ENCODE results near the gene GTF2H1. TPM values are rescaled to one million over a fixed set of nuclear protein-coding genes. Genes with fewer than 3 reads are reported as not detected.
"Not testable (repeated sequence)": the region's sequence is repeated elsewhere in the genome, so short reads cannot be mapped to it uniquely, and the experiment has no call there.

GTF2H1 gene
- total RNA-seq, 1 donor from 2014 or later: 57.1 TPM

DNA sequence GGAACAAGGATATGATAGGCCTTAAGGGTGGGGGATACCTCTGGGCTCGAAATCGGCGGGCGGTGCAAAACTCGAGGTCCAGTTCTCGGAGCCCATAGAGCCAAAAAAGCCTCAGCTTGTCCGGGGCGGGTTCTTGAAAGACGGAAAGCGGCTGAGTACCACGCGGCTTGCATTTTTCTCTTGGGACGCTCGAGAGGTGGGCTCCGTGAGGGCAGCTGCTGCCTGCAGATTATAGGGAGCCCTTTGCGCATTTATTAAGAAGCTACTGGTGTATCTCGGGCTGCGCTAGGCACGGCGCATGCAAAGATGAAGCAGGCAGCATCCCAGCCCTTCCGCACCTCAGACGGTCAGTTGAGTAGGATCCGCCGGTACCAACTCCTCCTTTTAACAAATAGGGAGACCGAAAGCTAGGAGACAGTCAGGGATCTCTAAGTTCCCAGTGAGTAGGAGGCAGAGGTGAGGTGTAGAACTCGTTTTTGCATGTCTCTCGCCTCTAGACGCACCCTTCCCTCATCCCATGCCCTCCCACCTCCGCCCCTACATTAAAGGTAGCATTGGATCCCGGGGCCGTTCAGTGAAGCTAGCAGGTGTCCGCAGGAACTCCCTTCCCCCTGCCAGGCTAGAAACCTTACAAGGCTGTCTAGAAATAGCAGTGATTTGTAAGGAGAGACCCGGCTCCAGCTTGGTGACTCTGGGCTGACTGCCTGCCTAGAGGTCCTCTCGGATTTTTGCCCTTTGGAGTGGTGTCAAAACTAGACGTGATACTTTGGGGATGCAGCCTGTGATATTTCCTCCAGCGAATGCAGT lies 72.8 kb downstream of the GTF2H1 start:
- Mint-ChIP-seq H3K4me1 (ENCODE audit: low read depth) (peaks cover 53% of the 10 kb centered on the region), H3K4me3 (ENCODE audit: unreplicated experiment) (peak overlapping the region; percentile 98), H3K27me3 (ENCODE audit: low read depth) (no peaks in the 10 kb centered on the region), H3K36me3 (ENCODE audit: low read depth) (peaks cover 26% of the 10 kb centered on the region), H3K27ac (ENCODE audit: unreplicated experiment) (peak overlapping the region; percentile 95), H3K9me3 (ENCODE audit: low read depth) (no peaks in the 10 kb centered on the region)
- DNase-seq (ENCODE audit: low spot score): peak; percentile 67
- TF ChIP-seq, protein P1, sequence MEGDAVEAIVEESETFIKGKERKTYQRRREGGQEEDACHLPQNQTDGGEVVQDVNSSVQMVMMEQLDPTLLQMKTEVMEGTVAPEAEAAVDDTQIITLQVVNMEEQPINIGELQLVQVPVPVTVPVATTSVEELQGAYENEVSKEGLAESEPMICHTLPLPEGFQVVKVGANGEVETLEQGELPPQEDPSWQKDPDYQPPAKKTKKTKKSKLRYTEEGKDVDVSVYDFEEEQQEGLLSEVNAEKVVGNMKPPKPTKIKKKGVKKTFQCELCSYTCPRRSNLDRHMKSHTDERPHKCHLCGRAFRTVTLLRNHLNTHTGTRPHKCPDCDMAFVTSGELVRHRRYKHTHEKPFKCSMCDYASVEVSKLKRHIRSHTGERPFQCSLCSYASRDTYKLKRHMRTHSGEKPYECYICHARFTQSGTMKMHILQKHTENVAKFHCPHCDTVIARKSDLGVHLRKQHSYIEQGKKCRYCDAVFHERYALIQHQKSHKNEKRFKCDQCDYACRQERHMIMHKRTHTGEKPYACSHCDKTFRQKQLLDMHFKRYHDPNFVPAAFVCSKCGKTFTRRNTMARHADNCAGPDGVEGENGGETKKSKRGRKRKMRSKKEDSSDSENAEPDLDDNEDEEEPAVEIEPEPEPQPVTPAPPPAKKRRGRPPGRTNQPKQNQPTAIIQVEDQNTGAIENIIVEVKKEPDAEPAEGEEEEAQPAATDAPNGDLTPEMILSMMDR (IDR thresholded peaks at IDR 0.05): no peak

DNA sequence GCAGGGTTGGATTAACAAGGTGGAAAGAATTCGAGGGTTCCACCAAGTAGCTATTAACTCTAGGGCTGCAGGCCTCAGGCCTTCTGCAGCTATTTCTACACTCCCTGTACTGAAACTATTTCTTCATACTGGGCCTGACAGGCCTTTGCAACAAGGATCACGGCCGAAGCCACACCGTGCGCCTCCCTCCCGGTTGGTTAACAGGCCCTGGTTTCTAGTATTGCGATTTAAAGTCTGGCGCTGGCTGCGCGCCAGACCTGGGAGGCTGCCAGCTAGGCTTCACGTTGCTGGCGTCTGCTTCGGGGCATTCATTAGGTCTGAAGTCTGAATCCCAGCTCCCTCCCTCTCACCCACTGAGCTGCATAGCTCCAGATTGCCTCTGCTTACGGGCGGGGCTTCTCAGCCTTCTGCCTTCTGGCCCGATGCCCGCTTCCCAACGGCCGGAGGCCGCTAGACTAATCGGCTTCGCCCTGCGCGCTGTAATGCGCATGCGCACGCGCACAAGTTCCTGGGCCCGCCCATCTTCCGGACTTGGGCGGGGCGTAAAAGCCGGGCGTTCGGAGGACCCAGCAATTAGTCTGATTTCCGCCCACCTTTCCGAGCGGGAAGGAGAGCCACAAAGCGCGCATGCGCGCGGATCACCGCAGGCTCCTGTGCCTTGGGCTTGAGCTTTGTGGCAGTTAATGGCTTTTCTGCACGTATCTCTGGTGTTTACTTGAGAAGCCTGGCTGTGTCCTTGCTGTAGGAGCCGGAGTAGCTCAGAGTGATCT lies 73.6 kb downstream of the GTF2H1 start:
- H3K36me3 Mint-ChIP-seq (ENCODE audit: low read depth): peaks cover 31% of the 10 kb centered on the region

DNA sequence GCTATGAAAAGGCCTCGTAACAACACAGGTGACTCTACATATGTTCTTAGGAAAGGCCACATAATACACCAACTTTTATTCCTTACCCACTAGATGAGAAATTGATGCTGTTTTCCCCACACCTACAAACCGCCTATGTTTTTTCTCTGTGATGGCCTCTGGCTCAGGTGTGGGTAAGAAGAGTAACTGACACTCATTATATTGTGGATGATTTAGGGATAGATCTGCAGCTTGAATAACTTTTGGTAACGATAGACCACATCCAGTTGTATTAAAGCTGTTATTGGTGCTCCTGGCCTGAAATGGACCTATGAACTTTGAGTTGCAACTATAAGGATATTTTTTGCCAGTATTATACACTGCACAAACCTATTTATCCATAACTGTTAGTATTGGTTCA lies 75.6 kb downstream of the GTF2H1 start:
- no peak for DNase-seq (ENCODE audit: low spot score)
- Mint-ChIP-seq H3K9me3 (ENCODE audit: low read depth) (no peaks in the 10 kb centered on the region), H3K4me3 (ENCODE audit: unreplicated experiment) (peak overlapping the region; percentile 98), H3K27ac (ENCODE audit: unreplicated experiment) (peak overlapping the region; percentile 57), H3K4me1 (ENCODE audit: low read depth) (peaks cover 40% of the 10 kb centered on the region), H3K27me3 (ENCODE audit: low read depth) (no peaks in the 10 kb centered on the region), H3K36me3 (ENCODE audit: low read depth) (peaks cover 36% of the 10 kb centered on the region)
- TF ChIP-seq, protein P1 (IDR thresholded peaks at IDR 0.05): no peak

More for the DNA sequence above, 73.6 kb downstream of the GTF2H1 start:
- peak overlapping the region; percentile 95 for H3K27ac Mint-ChIP-seq (ENCODE audit: unreplicated experiment)
- H3K4me3 Mint-ChIP-seq (ENCODE audit: unreplicated experiment): peak overlapping the region; percentile 98
- no peaks in the 10 kb centered on the region for H3K9me3 Mint-ChIP-seq (ENCODE audit: low read depth)
- DNase-seq (ENCODE audit: low spot score): peak; percentile 100
- H3K4me1 Mint-ChIP-seq (ENCODE audit: low read depth): peaks cover 50% of the 10 kb centered on the region
- TF ChIP-seq, protein P1 (IDR thresholded peaks at IDR 0.05): no peak
- H3K27me3 Mint-ChIP-seq (ENCODE audit: low read depth): no peaks in the 10 kb centered on the region

DNA sequence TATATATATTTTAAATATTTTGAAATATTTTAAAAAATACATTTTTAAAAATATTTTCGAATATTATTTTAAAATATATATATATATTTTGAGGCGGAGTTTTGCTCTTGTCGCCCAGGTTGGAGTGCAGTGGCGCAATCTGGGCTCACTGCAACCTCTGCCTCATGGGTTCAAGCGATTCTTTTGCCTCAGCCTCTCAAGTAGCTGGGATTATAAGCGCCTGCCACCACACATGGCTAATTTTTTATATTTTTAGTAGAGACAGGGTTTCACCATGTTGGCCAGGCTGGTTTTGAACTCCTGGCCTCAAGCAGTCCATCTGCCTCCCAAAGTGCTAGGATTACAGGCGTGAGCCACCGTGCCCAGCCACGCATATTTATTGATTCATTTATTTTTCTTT lies 78.7 kb downstream of the GTF2H1 start:
- H3K27me3 Mint-ChIP-seq (ENCODE audit: low read depth); H3K4me3 Mint-ChIP-seq (ENCODE audit: unreplicated experiment); DNase-seq (ENCODE audit: low spot score); H3K9me3 Mint-ChIP-seq (ENCODE audit: low read depth); H3K27ac Mint-ChIP-seq (ENCODE audit: unreplicated experiment): not testable (repeated sequence)
- H3K36me3 Mint-ChIP-seq (ENCODE audit: low read depth): peaks cover 49% of the 10 kb centered on the region
- peaks cover 32% of the 10 kb centered on the region for H3K4me1 Mint-ChIP-seq (ENCODE audit: low read depth)

DNA sequence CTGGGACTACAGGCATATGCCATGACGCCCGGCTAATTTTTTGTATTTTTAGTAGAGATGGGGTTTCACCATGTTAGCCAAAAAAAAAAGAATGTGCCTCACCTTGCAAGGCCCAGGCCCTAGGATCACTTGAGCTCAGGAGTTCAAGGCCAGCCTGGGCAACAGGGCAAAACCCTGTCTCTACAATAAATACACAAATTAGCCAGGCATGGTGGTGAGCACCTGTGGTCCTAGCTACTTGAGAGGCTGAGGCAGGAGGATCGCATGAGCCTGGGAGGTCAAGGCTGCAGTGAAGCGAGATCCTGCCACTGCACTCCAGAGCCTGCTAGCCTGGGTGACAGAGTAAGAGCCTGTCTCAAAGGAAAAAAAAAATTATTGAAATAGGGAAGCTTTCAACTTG lies 81.7 kb downstream of the GTF2H1 start:
- Mint-ChIP-seq H3K27ac (ENCODE audit: unreplicated experiment) (peak overlapping the region; percentile 41), H3K36me3 (ENCODE audit: low read depth) (peaks cover 44% of the 10 kb centered on the region), H3K4me3 (ENCODE audit: unreplicated experiment) (no peak overlapping the region), H3K9me3 (ENCODE audit: low read depth) (no peaks in the 10 kb centered on the region), H3K27me3 (ENCODE audit: low read depth) (no peaks in the 10 kb centered on the region), H3K4me1 (ENCODE audit: low read depth) (peaks cover 17% of the 10 kb centered on the region)
- TF ChIP-seq, protein P1 (IDR thresholded peaks at IDR 0.05): no peak
- DNase-seq (ENCODE audit: low spot score): no peak

DNA sequence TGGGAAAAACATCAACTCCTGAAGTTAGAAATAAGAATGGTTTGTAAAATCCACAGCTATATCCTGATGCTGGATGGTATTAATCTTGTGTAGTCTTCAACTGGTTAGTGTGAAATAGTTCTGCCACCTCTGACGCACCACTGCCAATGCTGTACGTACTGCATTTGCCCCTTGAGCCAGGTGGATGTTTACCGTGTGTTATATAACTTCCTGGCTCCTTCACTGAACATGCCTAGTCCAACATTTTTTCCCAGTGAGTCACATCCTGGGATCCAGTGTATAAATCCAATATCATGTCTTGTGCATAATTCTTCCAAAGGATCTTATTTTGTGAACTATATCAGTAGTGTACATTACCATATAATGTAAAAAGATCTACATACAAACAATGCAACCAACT lies 85.0 kb downstream of the GTF2H1 start:
- H3K9me3 Mint-ChIP-seq (ENCODE audit: low read depth); H3K27me3 Mint-ChIP-seq (ENCODE audit: low read depth); H3K4me3 Mint-ChIP-seq (ENCODE audit: unreplicated experiment); DNase-seq (ENCODE audit: low spot score): not testable (repeated sequence)
- peaks cover 20% of the 10 kb centered on the region for H3K4me1 Mint-ChIP-seq (ENCODE audit: low read depth)
- H3K27ac Mint-ChIP-seq (ENCODE audit: unreplicated experiment): peak overlapping the region; percentile 30
- H3K36me3 Mint-ChIP-seq (ENCODE audit: low read depth): peaks cover 32% of the 10 kb centered on the region
